Liver (tissue), 9 donors: ENCODE results near the gene IL17REL. TPM values are rescaled to one million over a fixed set of nuclear protein-coding genes. Genes with fewer than 3 reads are reported as not detected.

ENCODE experiments used
- DNase-seq: peaks from one replicate; pipeline ENCODE4 v3.0.0-alpha.2; 2017; ENCODE audit warnings: low spot score
- H3K27ac ChIP-seq, 2 donors: one replicate each; pipeline ENCODE4 v1.7.0; 2013; ENCODE audit warnings: inconsistent platforms in 2 of 2, low read length in 2 of 2, control low read depth in 1 of 2, low read depth in 1 of 2, mild to moderate bottlenecking in 1 of 2
- H3K27me3 ChIP-seq, 4 donors: one replicate each; pipeline versions ENCODE4 v1.6.1 to v1.7.0; 2013; ENCODE audit warnings: low read length in 3 of 4, inconsistent platforms in 1 of 4, mild to moderate bottlenecking in 1 of 4, moderate library complexity in 1 of 4; ENCODE audit not compliant: control insufficient read depth in 4 of 4, insufficient read depth in 4 of 4
- H3K36me3 ChIP-seq, 4 donors: one replicate each; pipeline versions ENCODE4 v1.6.1 to v1.7.0; 2013; ENCODE audit warnings: low read length in 3 of 4, mild to moderate bottlenecking in 3 of 4, low read depth in 1 of 4, moderate library complexity in 1 of 4; ENCODE audit not compliant: control insufficient read depth in 4 of 4, insufficient read depth in 3 of 4
- H3K4me1 ChIP-seq, 4 donors: one replicate each; pipeline versions ENCODE4 v1.6.1 to v1.7.0; 2013; ENCODE audit warnings: low read length in 3 of 4, mild to moderate bottlenecking in 3 of 4, moderate library complexity in 1 of 4; ENCODE audit not compliant: control insufficient read depth in 4 of 4, insufficient read depth in 4 of 4
- H3K4me3 ChIP-seq, 3 donors: one replicate each; pipeline versions ENCODE4 v1.6.1 to v1.7.0; 2013; ENCODE audit warnings: low read length in 3 of 3, control low read depth in 1 of 3, low read depth in 1 of 3, mild to moderate bottlenecking in 1 of 3
- H3K9ac ChIP-seq, 2 donors: one replicate each; pipeline ENCODE4 v1.7.0; 2013; ENCODE audit warnings: low read length in 2 of 2, mild to moderate bottlenecking in 2 of 2, moderate library complexity in 2 of 2, control low read depth in 1 of 2, low read depth in 1 of 2
- H3K9me3 ChIP-seq, 4 donors: one replicate each; pipeline versions ENCODE4 v1.6.1 to v1.7.0; 2013; ENCODE audit warnings: low read length in 3 of 4; ENCODE audit not compliant: control insufficient read depth in 4 of 4
- EGR1 ChIP-seq, 2 donors: IDR thresholded peaks; 2 replicates each; pipeline ENCODE4 v1.6.1; 2016 to 2018; ENCODE audit warnings: antibody characterized with exemption in 2 of 2, low read depth in 2 of 2
- FOXA2 ChIP-seq: IDR thresholded peaks from 2 replicates; pipeline ENCODE4 v1.6.1; 2016; ENCODE audit warnings: antibody characterized with exemption
- HNF4A ChIP-seq, 2 donors: conservative IDR thresholded peaks; 2 replicates each; pipeline ENCODE4 v1.6.1; 2016; ENCODE audit warnings: antibody characterized with exemption in 2 of 2, mild to moderate bottlenecking in 2 of 2
- HNF4G ChIP-seq: IDR thresholded peaks from 2 replicates; pipeline ENCODE4 v1.6.1; 2016; ENCODE audit warnings: antibody characterized with exemption
- JUND ChIP-seq, 2 donors: IDR thresholded peaks; 2 replicates each; pipeline ENCODE4 v1.6.1; 2016; ENCODE audit warnings: antibody characterized with exemption in 2 of 2
- NR2F2 ChIP-seq: IDR thresholded peaks from 2 replicates; pipeline ENCODE4 v1.6.1; 2016; ENCODE audit warnings: antibody characterized with exemption
- RAD21 ChIP-seq, 2 donors: IDR thresholded peaks; 2 replicates each; pipeline ENCODE4 v1.6.1; 2016; ENCODE audit warnings: antibody characterized with exemption in 2 of 2, mild to moderate bottlenecking in 2 of 2
- RXRA ChIP-seq, 2 donors: IDR thresholded peaks; 2 replicates each; pipeline ENCODE4 v1.6.1; 2017 to 2018; ENCODE audit warnings: antibody characterized with exemption in 2 of 2, mild to moderate bottlenecking in 1 of 2
- SP1 ChIP-seq: IDR thresholded peaks from 2 replicates; pipeline ENCODE4 v1.6.1; 2018; ENCODE audit warnings: antibody characterized with exemption, mild to moderate bottlenecking
- TAF1 ChIP-seq: conservative IDR thresholded peaks from 2 replicates; pipeline ENCODE4 v1.6.1; 2016; ENCODE audit warnings: antibody characterized with exemption, mild to moderate bottlenecking
- YY1 ChIP-seq: IDR thresholded peaks from 2 replicates; pipeline ENCODE4 v1.6.1; 2016; ENCODE audit warnings: antibody characterized with exemption, mild to moderate bottlenecking
- WGBS: extraction: QIAGEN DNeasy Blood & Tissue Kit; methylation state at CpG from one replicate; pipeline ENCODE4 v1.1.7; 2013; 5-methylcytosine and 5-hydroxymethylcytosine counted together
- polyA plus RNA-seq, 2 donors: library from polyadenylated mRNA; stranded (reverse) in 1 of 2; unstranded in 1 of 2; fragments of 200-250 nt in 1 of 2; fragments of >200 nt in 1 of 2; fragmentation: Nextera tagmentation in 1 of 2; extraction: Ambion mirVana in 1 of 2; gene quantifications; one replicate each; pipeline versions ENCODE4 v1.2.1 to v1.2.3, GENCODE V29; 2013 to 2015
- total RNA-seq, 2 donors: library from RNA; depleted of rRNA; stranded (reverse); fragments of >200 nt; gene quantifications; one replicate each; pipeline ENCODE4 v1.2.3, GENCODE V29; 2014
- TF ChIP-seq, protein P1 (sequence below): IDR thresholded peaks from 2 replicates; pipeline ENCODE4 v1.6.1; 2016; ENCODE audit warnings: antibody characterized with exemption
- TF ChIP-seq, protein P2 (sequence below): IDR thresholded peaks from 2 replicates; pipeline ENCODE4 v1.6.1; 2016; ENCODE audit warnings: antibody characterized with exemption, mild to moderate bottlenecking
- TF ChIP-seq, protein P3 (sequence below): IDR thresholded peaks from 2 replicates; pipeline ENCODE4 v1.6.1; 2016; ENCODE audit warnings: antibody characterized with exemption
- TF ChIP-seq, protein P4 (sequence below): IDR thresholded peaks from 2 replicates; pipeline ENCODE4 v1.6.1; 2016; ENCODE audit warnings: antibody characterized with exemption
- TF ChIP-seq, protein P5 (sequence below): fragments of 150-350 bp; IDR thresholded peaks from 2 replicates; pipeline ENCODE4 v1.5.1; 2017; ENCODE audit warnings: improper control_type of control experiment, low read depth, low read length; ENCODE audit not compliant: missing input control
- donor health status: healthy.
- donor health status: healthy.
- donor health status: healthy.
- donor health status: healthy.
- donor health status: healthy.

IL17REL gene
- total and polyA plus RNA-seq, 4 donors, result under 0.01 TPM; not detected in 3

DNA sequence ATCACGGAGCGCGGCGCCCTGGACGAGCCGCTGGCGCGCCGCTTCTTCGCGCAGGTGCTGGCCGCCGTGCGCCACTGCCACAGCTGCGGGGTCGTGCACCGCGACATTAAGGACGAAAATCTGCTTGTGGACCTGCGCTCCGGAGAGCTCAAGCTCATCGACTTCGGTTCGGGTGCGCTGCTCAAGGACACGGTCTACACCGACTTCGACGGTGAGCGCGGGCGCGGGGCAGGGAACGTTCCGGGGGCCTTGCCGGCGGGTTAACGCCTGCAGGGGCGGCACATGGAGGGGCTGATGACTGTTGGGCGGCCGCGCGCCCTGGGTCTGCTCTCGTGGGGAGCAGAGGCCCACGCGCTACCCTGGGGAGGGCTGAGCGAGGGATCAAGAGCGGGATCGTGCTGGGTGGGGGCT is 51.0 kb downstream of the IL17REL start:
- TF ChIP-seq RXRA (IDR thresholded peaks at IDR 0.05) (no peak), YY1 (no peak), NR2F2 (no peak), SP1 (no peak), JUND (IDR thresholded peaks at IDR 0.05) (no peak), HNF4G (no peak), TAF1 (no peak), RAD21 (IDR thresholded peaks at IDR 0.05) (no peak), FOXA2 (no peak), HNF4A (conservative IDR thresholded peaks at IDR 0.05) (no peak)
- TF ChIP-seq, protein P1, sequence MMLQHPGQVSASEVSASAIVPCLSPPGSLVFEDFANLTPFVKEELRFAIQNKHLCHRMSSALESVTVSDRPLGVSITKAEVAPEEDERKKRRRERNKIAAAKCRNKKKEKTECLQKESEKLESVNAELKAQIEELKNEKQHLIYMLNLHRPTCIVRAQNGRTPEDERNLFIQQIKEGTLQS, result no peak
- TF ChIP-seq, protein P2, sequence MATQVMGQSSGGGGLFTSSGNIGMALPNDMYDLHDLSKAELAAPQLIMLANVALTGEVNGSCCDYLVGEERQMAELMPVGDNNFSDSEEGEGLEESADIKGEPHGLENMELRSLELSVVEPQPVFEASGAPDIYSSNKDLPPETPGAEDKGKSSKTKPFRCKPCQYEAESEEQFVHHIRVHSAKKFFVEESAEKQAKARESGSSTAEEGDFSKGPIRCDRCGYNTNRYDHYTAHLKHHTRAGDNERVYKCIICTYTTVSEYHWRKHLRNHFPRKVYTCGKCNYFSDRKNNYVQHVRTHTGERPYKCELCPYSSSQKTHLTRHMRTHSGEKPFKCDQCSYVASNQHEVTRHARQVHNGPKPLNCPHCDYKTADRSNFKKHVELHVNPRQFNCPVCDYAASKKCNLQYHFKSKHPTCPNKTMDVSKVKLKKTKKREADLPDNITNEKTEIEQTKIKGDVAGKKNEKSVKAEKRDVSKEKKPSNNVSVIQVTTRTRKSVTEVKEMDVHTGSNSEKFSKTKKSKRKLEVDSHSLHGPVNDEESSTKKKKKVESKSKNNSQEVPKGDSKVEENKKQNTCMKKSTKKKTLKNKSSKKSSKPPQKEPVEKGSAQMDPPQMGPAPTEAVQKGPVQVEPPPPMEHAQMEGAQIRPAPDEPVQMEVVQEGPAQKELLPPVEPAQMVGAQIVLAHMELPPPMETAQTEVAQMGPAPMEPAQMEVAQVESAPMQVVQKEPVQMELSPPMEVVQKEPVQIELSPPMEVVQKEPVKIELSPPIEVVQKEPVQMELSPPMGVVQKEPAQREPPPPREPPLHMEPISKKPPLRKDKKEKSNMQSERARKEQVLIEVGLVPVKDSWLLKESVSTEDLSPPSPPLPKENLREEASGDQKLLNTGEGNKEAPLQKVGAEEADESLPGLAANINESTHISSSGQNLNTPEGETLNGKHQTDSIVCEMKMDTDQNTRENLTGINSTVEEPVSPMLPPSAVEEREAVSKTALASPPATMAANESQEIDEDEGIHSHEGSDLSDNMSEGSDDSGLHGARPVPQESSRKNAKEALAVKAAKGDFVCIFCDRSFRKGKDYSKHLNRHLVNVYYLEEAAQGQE, result no peak
- TF ChIP-seq, protein P3, sequence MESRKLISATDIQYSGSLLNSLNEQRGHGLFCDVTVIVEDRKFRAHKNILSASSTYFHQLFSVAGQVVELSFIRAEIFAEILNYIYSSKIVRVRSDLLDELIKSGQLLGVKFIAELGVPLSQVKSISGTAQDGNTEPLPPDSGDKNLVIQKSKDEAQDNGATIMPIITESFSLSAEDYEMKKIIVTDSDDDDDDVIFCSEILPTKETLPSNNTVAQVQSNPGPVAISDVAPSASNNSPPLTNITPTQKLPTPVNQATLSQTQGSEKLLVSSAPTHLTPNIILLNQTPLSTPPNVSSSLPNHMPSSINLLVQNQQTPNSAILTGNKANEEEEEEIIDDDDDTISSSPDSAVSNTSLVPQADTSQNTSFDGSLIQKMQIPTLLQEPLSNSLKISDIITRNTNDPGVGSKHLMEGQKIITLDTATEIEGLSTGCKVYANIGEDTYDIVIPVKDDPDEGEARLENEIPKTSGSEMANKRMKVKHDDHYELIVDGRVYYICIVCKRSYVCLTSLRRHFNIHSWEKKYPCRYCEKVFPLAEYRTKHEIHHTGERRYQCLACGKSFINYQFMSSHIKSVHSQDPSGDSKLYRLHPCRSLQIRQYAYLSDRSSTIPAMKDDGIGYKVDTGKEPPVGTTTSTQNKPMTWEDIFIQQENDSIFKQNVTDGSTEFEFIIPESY, result no peak
- TF ChIP-seq, protein P4, sequence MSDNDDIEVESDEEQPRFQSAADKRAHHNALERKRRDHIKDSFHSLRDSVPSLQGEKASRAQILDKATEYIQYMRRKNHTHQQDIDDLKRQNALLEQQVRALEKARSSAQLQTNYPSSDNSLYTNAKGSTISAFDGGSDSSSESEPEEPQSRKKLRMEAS, result no peak
- TF ChIP-seq, protein P5, sequence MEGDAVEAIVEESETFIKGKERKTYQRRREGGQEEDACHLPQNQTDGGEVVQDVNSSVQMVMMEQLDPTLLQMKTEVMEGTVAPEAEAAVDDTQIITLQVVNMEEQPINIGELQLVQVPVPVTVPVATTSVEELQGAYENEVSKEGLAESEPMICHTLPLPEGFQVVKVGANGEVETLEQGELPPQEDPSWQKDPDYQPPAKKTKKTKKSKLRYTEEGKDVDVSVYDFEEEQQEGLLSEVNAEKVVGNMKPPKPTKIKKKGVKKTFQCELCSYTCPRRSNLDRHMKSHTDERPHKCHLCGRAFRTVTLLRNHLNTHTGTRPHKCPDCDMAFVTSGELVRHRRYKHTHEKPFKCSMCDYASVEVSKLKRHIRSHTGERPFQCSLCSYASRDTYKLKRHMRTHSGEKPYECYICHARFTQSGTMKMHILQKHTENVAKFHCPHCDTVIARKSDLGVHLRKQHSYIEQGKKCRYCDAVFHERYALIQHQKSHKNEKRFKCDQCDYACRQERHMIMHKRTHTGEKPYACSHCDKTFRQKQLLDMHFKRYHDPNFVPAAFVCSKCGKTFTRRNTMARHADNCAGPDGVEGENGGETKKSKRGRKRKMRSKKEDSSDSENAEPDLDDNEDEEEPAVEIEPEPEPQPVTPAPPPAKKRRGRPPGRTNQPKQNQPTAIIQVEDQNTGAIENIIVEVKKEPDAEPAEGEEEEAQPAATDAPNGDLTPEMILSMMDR, result no peak
- Histone ChIP-seq H3K36me3 (peaks cover 0 to 13% (median 3%) of the 10 kb centered on the region in 4 donors), H3K27ac (peak overlapping the region; percentile 94 to 99), H3K9ac (peak overlapping the region; percentile 70 to 80), H3K4me3 (peak overlapping the region; percentile 95 to 98 (median 95)), H3K4me1 (peaks cover 27 to 61% (median 49%) of the 10 kb centered on the region in 4 donors), H3K9me3 (no peaks in the 10 kb centered on the region), H3K27me3 (no peaks in the 10 kb centered on the region)
- WGBS, result under 1% methylated on average over 49 of the region's 49 CpGs
- DNase-seq, result no peak

DNA sequence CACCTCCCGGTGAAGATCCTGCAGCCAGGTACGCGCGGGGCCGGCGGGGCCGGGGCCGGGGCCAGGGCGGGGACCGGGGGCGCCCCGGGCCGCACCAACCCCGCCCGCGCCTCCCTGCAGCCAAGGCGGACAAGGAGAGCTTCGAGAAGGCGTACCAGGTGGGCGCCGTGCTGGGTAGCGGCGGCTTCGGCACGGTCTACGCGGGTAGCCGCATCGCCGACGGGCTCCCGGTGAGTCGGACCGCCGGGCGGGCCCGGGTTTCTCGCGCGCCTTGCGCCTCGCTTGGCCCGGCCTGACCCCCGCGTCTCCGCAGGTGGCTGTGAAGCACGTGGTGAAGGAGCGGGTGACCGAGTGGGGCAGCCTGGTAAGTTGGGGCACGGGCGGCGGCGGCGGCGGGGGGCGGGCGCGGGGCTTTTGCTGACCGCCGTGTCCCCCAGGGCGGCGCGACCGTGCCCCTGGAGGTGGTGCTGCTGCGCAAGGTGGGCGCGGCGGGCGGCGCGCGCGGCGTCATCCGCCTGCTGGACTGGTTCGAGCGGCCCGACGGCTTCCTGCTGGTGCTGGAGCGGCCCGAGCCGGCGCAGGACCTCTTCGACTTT is 51.5 kb downstream of the IL17REL start:
- TF ChIP-seq NR2F2, result no peak
- TF ChIP-seq, protein P2, result no peak
- TF ChIP-seq RAD21 (IDR thresholded peaks at IDR 0.05), result no peak
- TF ChIP-seq EGR1 (IDR thresholded peaks at IDR 0.05; ENCODE audit: low read depth in 2 of 2), result no peak
- peak overlapping the region; percentile 95 to 98 (median 95) for H3K4me3 ChIP-seq
- H3K27ac ChIP-seq, result peak overlapping the region; percentile 94 to 99
- DNase-seq, result no peak
- peaks cover 26 to 61% (median 48%) of the 10 kb centered on the region in 4 donors for H3K4me1 ChIP-seq
- no peaks in the 10 kb centered on the region for H3K27me3 ChIP-seq
- H3K36me3 ChIP-seq, result peaks cover 0 to 13% (median 3%) of the 10 kb centered on the region in 4 donors
- H3K9me3 ChIP-seq, result no peaks in the 10 kb centered on the region
- peak overlapping the region; percentile 70 to 80 for H3K9ac ChIP-seq
- WGBS, result under 1% methylated on average over 84 of the region's 84 CpGs
